ENCODE data around the gene ZNHIT3.
"Not testable (repeated sequence)": the region's sequence is repeated elsewhere in the genome, so short reads cannot be mapped to it uniquely, and the experiment has no call there.

ZNHIT3 gene

GRCh38 chr17:36469733-36470132 lies 16.7 kb upstream of the ZNHIT3 start:
- H3K36me3 Mint-ChIP-seq (ENCODE audit: low read depth): no peaks in the 10 kb centered on the region
- H3K9me3 Mint-ChIP-seq: no peaks in the 10 kb centered on the region
- peaks cover 14% of the 10 kb centered on the region for H3K27me3 Mint-ChIP-seq (ENCODE audit: low read depth)
- no peaks in the 10 kb centered on the region for H3K4me1 Mint-ChIP-seq (ENCODE audit: low read depth)
- no peak overlapping the region for H3K27ac Mint-ChIP-seq
- H3K4me3 Mint-ChIP-seq: no peak overlapping the region

GRCh38 chr17:36470499-36470898 lies 16.0 kb upstream of the ZNHIT3 start:
- no peaks in the 10 kb centered on the region for H3K36me3 Mint-ChIP-seq (ENCODE audit: low read depth)
- H3K27me3 Mint-ChIP-seq (ENCODE audit: low read depth): peaks cover 14% of the 10 kb centered on the region
- no peaks in the 10 kb centered on the region for H3K4me1 Mint-ChIP-seq (ENCODE audit: low read depth)
- no peak overlapping the region for H3K27ac Mint-ChIP-seq
- no peaks in the 10 kb centered on the region for H3K9me3 Mint-ChIP-seq
- H3K4me3 Mint-ChIP-seq: no peak overlapping the region

- H3K4me3 Mint-ChIP-seq: no peak overlapping the region
- peaks cover 27% of the 10 kb centered on the region for H3K27me3 Mint-ChIP-seq (ENCODE audit: low read depth)
- no peaks in the 10 kb centered on the region for H3K9me3 Mint-ChIP-seq
- H3K27ac Mint-ChIP-seq: no peak overlapping the region
- H3K4me1 Mint-ChIP-seq (ENCODE audit: low read depth): no peaks in the 10 kb centered on the region
- no peaks in the 10 kb centered on the region for H3K36me3 Mint-ChIP-seq (ENCODE audit: low read depth)
Observed at GRCh38 chr17:36474571-36474970, 11.9 kb upstream of the ZNHIT3 start.

- Mint-ChIP-seq H3K27me3 (ENCODE audit: low read depth) (peaks cover 28% of the 10 kb centered on the region), H3K4me1 (ENCODE audit: low read depth) (no peaks in the 10 kb centered on the region), H3K9me3 (no peaks in the 10 kb centered on the region), H3K4me3 (no peak overlapping the region), H3K36me3 (ENCODE audit: low read depth) (no peaks in the 10 kb centered on the region), H3K27ac (no peak overlapping the region)
Observed at GRCh38 chr17:36475346-36475970, 11.0 kb upstream of the ZNHIT3 start.

- peak overlapping the region; percentile 36 for H3K4me3 Mint-ChIP-seq
- peaks cover 38% of the 10 kb centered on the region for H3K27me3 Mint-ChIP-seq (ENCODE audit: low read depth)
- peaks cover 21% of the 10 kb centered on the region for H3K4me1 Mint-ChIP-seq (ENCODE audit: low read depth)
- H3K9me3 Mint-ChIP-seq: no peaks in the 10 kb centered on the region
- H3K27ac Mint-ChIP-seq: no peak overlapping the region
- H3K36me3 Mint-ChIP-seq (ENCODE audit: low read depth): peaks cover 2% of the 10 kb centered on the region
Observed at GRCh38 chr17:36481829-36482228, 4.7 kb upstream of the ZNHIT3 start.

GRCh38 chr17:36482611-36483504 lies 3.6 kb upstream of the ZNHIT3 start:
- H3K36me3 Mint-ChIP-seq (ENCODE audit: low read depth): peaks cover 2% of the 10 kb centered on the region
- H3K27me3 Mint-ChIP-seq (ENCODE audit: low read depth): peaks cover 30% of the 10 kb centered on the region
- no peaks in the 10 kb centered on the region for H3K9me3 Mint-ChIP-seq
- no peak overlapping the region for H3K27ac Mint-ChIP-seq
- H3K4me3 Mint-ChIP-seq: peak overlapping the region; percentile 64
- H3K4me1 Mint-ChIP-seq (ENCODE audit: low read depth): peaks cover 24% of the 10 kb centered on the region

- H3K4me3 Mint-ChIP-seq; H3K36me3 Mint-ChIP-seq (ENCODE audit: low read depth); H3K9me3 Mint-ChIP-seq: not testable (repeated sequence)
- peak overlapping the region; percentile 41 for H3K27ac Mint-ChIP-seq
- peaks cover 28% of the 10 kb centered on the region for H3K4me1 Mint-ChIP-seq (ENCODE audit: low read depth)
- H3K27me3 Mint-ChIP-seq (ENCODE audit: low read depth): peaks cover 26% of the 10 kb centered on the region
Observed at GRCh38 chr17:36484021-36484420, 2.5 kb upstream of the ZNHIT3 start.

- Mint-ChIP-seq H3K4me3 (peak overlapping the region; percentile 97), H3K9me3 (no peaks in the 10 kb centered on the region), H3K4me1 (ENCODE audit: low read depth) (peaks cover 33% of the 10 kb centered on the region), H3K27ac (no peak overlapping the region), H3K36me3 (ENCODE audit: low read depth) (peaks cover 8% of the 10 kb centered on the region), H3K27me3 (ENCODE audit: low read depth) (peaks cover 19% of the 10 kb centered on the region)
Observed at GRCh38 chr17:36485027-36485426, 1.5 kb upstream of the ZNHIT3 start.

GRCh38 chr17:36485805-36486203 lies 677 bp upstream of the ZNHIT3 start:
- H3K36me3 Mint-ChIP-seq (ENCODE audit: low read depth): peaks cover 11% of the 10 kb centered on the region
- no peaks in the 10 kb centered on the region for H3K9me3 Mint-ChIP-seq
- H3K4me3 Mint-ChIP-seq: peak overlapping the region; percentile 97
- peak overlapping the region; percentile 95 for H3K27ac Mint-ChIP-seq
- peaks cover 37% of the 10 kb centered on the region for H3K4me1 Mint-ChIP-seq (ENCODE audit: low read depth)
- H3K27me3 Mint-ChIP-seq (ENCODE audit: low read depth): peaks cover 14% of the 10 kb centered on the region

GRCh38 chr17:36493956-36494355 lies 7.5 kb downstream of the ZNHIT3 start:
- Mint-ChIP-seq H3K4me3 (no peak overlapping the region), H3K27ac (no peak overlapping the region), H3K4me1 (ENCODE audit: low read depth) (peaks cover 16% of the 10 kb centered on the region), H3K27me3 (ENCODE audit: low read depth) (no peaks in the 10 kb centered on the region), H3K9me3 (no peaks in the 10 kb centered on the region), H3K36me3 (ENCODE audit: low read depth) (peaks cover 39% of the 10 kb centered on the region)

- peaks cover 13% of the 10 kb centered on the region for H3K4me1 Mint-ChIP-seq (ENCODE audit: low read depth)
- H3K27me3 Mint-ChIP-seq (ENCODE audit: low read depth): no peaks in the 10 kb centered on the region
- H3K4me3 Mint-ChIP-seq: no peak overlapping the region
- no peaks in the 10 kb centered on the region for H3K9me3 Mint-ChIP-seq
- no peak overlapping the region for H3K27ac Mint-ChIP-seq
- H3K36me3 Mint-ChIP-seq (ENCODE audit: low read depth): peaks cover 39% of the 10 kb centered on the region
Observed at GRCh38 chr17:36494674-36495073, 8.2 kb downstream of the ZNHIT3 start.

- Mint-ChIP-seq H3K36me3 (ENCODE audit: low read depth) (peaks cover 37% of the 10 kb centered on the region), H3K27ac (no peak overlapping the region), H3K4me3 (no peak overlapping the region), H3K27me3 (ENCODE audit: low read depth) (no peaks in the 10 kb centered on the region), H3K9me3 (no peaks in the 10 kb centered on the region), H3K4me1 (ENCODE audit: low read depth) (peaks cover 10% of the 10 kb centered on the region)
Observed at GRCh38 chr17:36495076-36495578, 8.6 kb downstream of the ZNHIT3 start.

GRCh38 chr17:36496018-36496789 lies 9.7 kb downstream of the ZNHIT3 start:
- Mint-ChIP-seq H3K27ac (no peak overlapping the region), H3K27me3 (ENCODE audit: low read depth) (no peaks in the 10 kb centered on the region), H3K4me3 (no peak overlapping the region), H3K4me1 (ENCODE audit: low read depth) (peaks cover 6% of the 10 kb centered on the region), H3K9me3 (no peaks in the 10 kb centered on the region), H3K36me3 (ENCODE audit: low read depth) (peaks cover 32% of the 10 kb centered on the region)

- Mint-ChIP-seq H3K27me3 (ENCODE audit: low read depth) (no peaks in the 10 kb centered on the region), H3K4me3 (no peak overlapping the region), H3K9me3 (no peaks in the 10 kb centered on the region), H3K36me3 (ENCODE audit: low read depth) (peaks cover 24% of the 10 kb centered on the region), H3K27ac (no peak overlapping the region), H3K4me1 (ENCODE audit: low read depth) (peaks cover 6% of the 10 kb centered on the region)
Observed at GRCh38 chr17:36498155-36498554, 11.7 kb downstream of the ZNHIT3 start.

Data from T-helper 1 cell treated with Interleukin-12 subunit alpha and Interleukin-12 subunit beta and Interleukin-4 antibody, amounts not matched to agents 30 μg/mL and 1 μg/mL, for 36 hours (primary cell).